Pancreas (tissue), 10 donors: ENCODE results near the gene GUCY2D. TPM values are rescaled to one million over a fixed set of nuclear protein-coding genes. Genes with fewer than 3 reads are reported as not detected.

ENCODE experiments used
- ATAC-seq, 4 donors: fragments of 200-7000 bp; cut with Tn5 transposase; one replicate each; pipeline versions ENCODE4 v1.8.0 to v1.9.1; 2020; ENCODE audit warnings: mild to moderate bottlenecking in 4 of 4, moderate library complexity in 4 of 4
- DNase-seq, 6 donors: peaks; one replicate each; pipeline ENCODE4 v3.0.0-alpha.2; 2020
- FAIRE-seq: peaks from 2 replicates; lab custom pipeline; 2012; peaks lifted over from hg19 to GRCh38; lab: Jason Lieb, UNC
- H3K27ac ChIP-seq, 4 donors: fragments of 200-600 bp; sonication (generic); 1 replicate in 3 of 4; 2 replicates in 1 of 4; pipeline versions ENCODE4 v1.5.0 to v1.8.0; 2020
- H3K27me3 ChIP-seq, 4 donors: fragments of 200-600 bp; one replicate each; pipeline ENCODE4 v1.8.0; 2021
- H3K36me3 ChIP-seq, 3 donors: fragments of 200-600 bp; sonication (generic) in 1 of 3; one replicate each; pipeline versions ENCODE4 v1.5.0 to v1.8.0; 2020 to 2021
- H3K4me1 ChIP-seq, 3 donors: fragments of 200-600 bp; one replicate each; pipeline ENCODE4 v1.8.0; 2021
- H3K4me3 ChIP-seq, 4 donors: fragments of 200-600 bp; sonication (generic) in 2 of 4; one replicate each; pipeline versions ENCODE4 v1.5.0 to v1.8.0; 2020 to 2021
- H3K9me3 ChIP-seq, 4 donors: fragments of 200-600 bp; one replicate each; pipeline ENCODE4 v1.8.0; 2021
- CTCF ChIP-seq, 4 donors: fragments of 200-600 bp; sonication (generic) in 3 of 4; IDR thresholded peaks; one replicate each; pipeline versions ENCODE4 v1.5.0 to v1.8.0; 2021; ENCODE audit warnings: antibody characterized with exemption in 4 of 4
- WGBS, 2 donors: extraction: QIAGEN DNeasy Blood & Tissue Kit; methylation state at CpG; one replicate each; pipeline ENCODE4 v1.1.7; 2013; 5-methylcytosine and 5-hydroxymethylcytosine counted together
- intact Hi-C, 3 donors: fragments of 100-400 bp; cut with DNase I; formaldehyde crosslinking; loops; one replicate each; pipeline versions ENCODE4 v1.11.1 to v1.14.2; 2022
- polyA plus RNA-seq, 2 donors: library from polyadenylated mRNA; stranded (reverse); fragments of 200-250 nt; gene quantifications; one replicate each; pipeline ENCODE4 v1.2.3, GENCODE V29; 2013
- total RNA-seq, 6 donors: library from RNA; stranded (reverse); fragmentation: NEBNext Ultra II Directional in 4 of 6; extraction: Animal tissue kit (Norgen Biotek cat#: 25700) in 4 of 6; gene quantifications; one replicate each; pipeline versions ENCODE4 v1.2.1 to v1.2.4, GENCODE V29; 2021 to 2023
- donor health status: healthy with polysubstance abuse.
- donor health status: DM: no; HTN: no; CAD: no; lungs with moderate emphysema.
- donor health status: DM: no; HTN: no; CAD: no.
- donor health status: control.
- donor health status: control.
- donor health status: Bipolar disorder and iron deficiency.
- donor health status: DM: yes; HTN: yes; CAD: no.
- donor health status: DM: no; HTN: no; CAD: no.
- donor health status: DM: no; HTN: no; CAD: no.
- donor health status: DM: yes; HTN: yes; CAD: no.

Gene GUCY2D
- total and polyA plus RNA-seq, 8 donors, result 0.02 to 0.47 (median 0.23) TPM; not detected in 2

GRCh38 chr17:8031261-8031661, 28.8 kb downstream of the GUCY2D start:
- DNase-seq (no peak), FAIRE-seq (no peak), ATAC-seq (no peak)
- H3K9me3 ChIP-seq, result no peaks in the 10 kb centered on the region
- no peaks in the 10 kb centered on the region for H3K27me3 ChIP-seq
- H3K36me3 ChIP-seq, result no peaks in the 10 kb centered on the region
- peaks cover 0 to 5% (median 3%) of the 10 kb centered on the region in 3 donors for H3K4me1 ChIP-seq
- no peak overlapping the region for H3K4me3 ChIP-seq
- no peak overlapping the region for H3K27ac ChIP-seq
- 72 to 73% methylated on average over 6 of the region's 6 CpGs for whole genome bisulfite sequencing, 2 donors
- no peak for TF ChIP-seq CTCF (IDR thresholded peaks at IDR 0.05)
- intact Hi-C loops, result no loop called here

- WGBS, 2 donors, result 29 to 39% methylated on average over 1 of the region's 1 CpG
- DNase-seq, result no peak
- H3K27me3 ChIP-seq, result no peaks in the 10 kb centered on the region
- H3K27ac ChIP-seq, result no peak overlapping the region
- intact Hi-C loops, result no loop called here
- H3K9me3 ChIP-seq, result no peaks in the 10 kb centered on the region
- H3K4me1 ChIP-seq, result peaks cover 0 to 5% (median 3%) of the 10 kb centered on the region in 3 donors
- H3K36me3 ChIP-seq, result no peaks in the 10 kb centered on the region
- H3K4me3 ChIP-seq, result no peak overlapping the region
- TF ChIP-seq CTCF (IDR thresholded peaks at IDR 0.05), result no peak
- peak in 1 of 4 donors; percentile 47 for ATAC-seq
- no peak for FAIRE-seq
Measured at GRCh38 chr17:8031950-8032349, 29.5 kb downstream of the GUCY2D start.

GRCh38 chr17:8032442-8032841, 30.0 kb downstream of the GUCY2D start:
- no peak overlapping the region for H3K27ac ChIP-seq
- H3K9me3 ChIP-seq, result no peaks in the 10 kb centered on the region
- H3K4me3 ChIP-seq, result no peak overlapping the region
- 74 to 81% methylated on average over 2 of the region's 2 CpGs for WGBS, 2 donors
- TF ChIP-seq CTCF (IDR thresholded peaks at IDR 0.05), result no peak
- no peak for DNase-seq
- H3K4me1 ChIP-seq, result peaks cover 0 to 5% (median 3%) of the 10 kb centered on the region in 3 donors
- no peaks in the 10 kb centered on the region for H3K27me3 ChIP-seq
- no peaks in the 10 kb centered on the region for H3K36me3 ChIP-seq
- intact Hi-C loops, result no loop called here
- ATAC-seq, result no peak
- no peak for FAIRE-seq

- peak in 2 of 4 donors; percentile 12 to 41 for ATAC-seq
- peaks cover 0 to 5% (median 0%) of the 10 kb centered on the region in 4 donors for H3K27me3 ChIP-seq
- no peaks in the 10 kb centered on the region for H3K4me1 ChIP-seq
- no peak for FAIRE-seq
- DNase-seq, result no peak
- H3K4me3 ChIP-seq, result no peak within 1 kb of the TSS
- WGBS, 2 donors, result 20 to 26% methylated on average over 36 to 37 of the region's 37 CpGs
- no peaks in the 10 kb centered on the region for H3K9me3 ChIP-seq
- intact Hi-C loops, result no loop called here
- TF ChIP-seq CTCF (IDR thresholded peaks at IDR 0.05), result no peak
- no peak within 1 kb of the TSS for H3K27ac ChIP-seq
- no peaks in the 10 kb centered on the region for H3K36me3 ChIP-seq
Measured at GRCh38 chr17:8038954-8039610, 36.7 kb downstream of the GUCY2D start, which contains the start of gene ALOX15B. ALOX15B (plus strand) TSS chr17:8039059; CDS start chr17:8039156, 97 bp downstream.

GRCh38 chr17:8039611-8040168, 37.3 kb downstream of the GUCY2D start:
- H3K4me3 ChIP-seq, result no peak overlapping the region
- ATAC-seq, result no peak
- intact Hi-C loops, result no loop called here
- peaks cover 0 to 5% (median 0%) of the 10 kb centered on the region in 4 donors for H3K27me3 ChIP-seq
- no peaks in the 10 kb centered on the region for H3K9me3 ChIP-seq
- no peak for DNase-seq
- TF ChIP-seq CTCF (IDR thresholded peaks at IDR 0.05), result no peak
- FAIRE-seq, result no peak
- no peak overlapping the region for H3K27ac ChIP-seq
- 49 to 58% methylated on average over 10 to 11 of the region's 11 CpGs for WGBS, 2 donors
- no peaks in the 10 kb centered on the region for H3K4me1 ChIP-seq
- no peaks in the 10 kb centered on the region for H3K36me3 ChIP-seq
